Kidney capillary endothelial cell (primary cell): ENCODE data around the gene UQCC5.
"Not testable (repeated sequence)": the region's sequence is repeated elsewhere in the genome, so short reads cannot be mapped to it uniquely, and the experiment has no call there.

Source experiments
- DNase-seq: peaks from one replicate; pipeline ENCODE4 v3.0.0-alpha.2; 2018; ENCODE audit warnings: low spot score

The UQCC5 gene

GRCh38 chr3:52523386-52524257 is 12.8 kb upstream of the UQCC5 start:
- no peak for DNase-seq

DNA sequence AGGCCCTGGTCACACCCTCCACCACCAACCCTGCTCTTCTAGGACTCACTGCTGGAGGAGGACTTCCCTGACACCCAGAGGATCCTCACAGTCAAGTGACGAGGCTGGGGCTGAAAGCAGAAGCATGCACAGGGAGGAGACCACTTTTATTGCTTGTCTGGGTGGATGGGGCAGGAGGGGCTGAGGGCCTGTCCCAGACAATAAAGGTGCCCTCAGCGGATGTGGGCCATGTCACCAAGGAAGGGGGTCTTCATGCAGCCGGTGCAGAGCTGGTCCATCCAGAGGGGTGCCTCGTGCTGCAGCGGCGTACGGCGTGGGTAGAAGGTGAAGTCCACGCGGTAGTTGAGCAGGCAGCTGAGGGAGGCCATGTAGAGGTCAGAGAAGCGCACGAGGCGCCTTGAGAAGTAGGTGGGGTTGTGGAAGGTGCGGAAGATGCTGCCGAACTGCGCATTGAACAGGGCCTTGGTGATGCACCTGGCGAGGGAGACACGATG is 12.1 kb upstream of the UQCC5 start:
- DNase-seq = no peak

DNA sequence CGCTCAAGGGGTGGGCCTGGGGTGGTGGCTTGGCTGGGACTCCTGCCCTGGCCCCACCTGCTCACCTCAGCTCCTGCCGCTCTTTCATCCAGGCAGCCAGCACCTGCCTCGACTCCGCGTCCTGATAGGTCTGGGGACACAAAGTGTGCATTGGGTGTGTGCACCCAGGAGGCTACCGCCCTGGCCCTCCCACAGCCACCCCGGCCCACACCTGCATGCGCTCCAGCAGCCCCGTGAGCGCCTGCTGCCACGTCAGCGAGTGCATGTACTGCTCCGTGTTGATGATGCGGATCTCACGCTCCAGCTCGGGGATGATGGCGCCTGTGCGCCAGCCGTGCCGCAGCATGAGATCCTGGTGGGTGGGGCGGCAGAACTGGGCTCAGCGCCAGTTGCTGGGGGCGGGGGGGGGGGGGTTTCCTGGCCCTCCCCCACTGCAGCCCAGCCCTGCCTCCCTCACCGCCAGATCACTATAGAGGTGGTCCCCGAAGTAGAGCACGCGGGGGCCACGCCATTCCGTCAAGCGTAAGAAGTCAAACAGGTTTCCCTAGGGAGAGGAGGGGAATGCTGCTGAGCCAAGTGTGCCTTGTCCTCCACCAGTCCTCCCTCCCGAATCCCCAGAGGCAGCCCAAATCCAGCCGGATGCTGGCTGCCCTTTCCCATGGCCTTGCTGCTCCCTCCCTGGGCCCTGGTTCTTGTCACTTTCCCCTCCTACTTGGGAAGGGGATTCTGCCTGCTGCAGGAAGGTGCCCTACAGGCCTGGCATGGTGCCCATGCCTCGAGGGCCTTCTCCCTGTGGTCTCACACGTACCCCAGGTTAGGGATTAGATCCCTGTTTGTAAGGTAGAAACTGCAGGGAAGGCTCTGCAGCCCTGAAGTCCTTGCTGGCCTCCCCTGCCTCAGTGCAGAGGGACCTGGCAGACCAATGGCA is 11.4 kb upstream of the UQCC5 start:
- peak; percentile 43 for DNase-seq

GRCh38 chr3:52525680-52526561 is 10.5 kb upstream of the UQCC5 start:
- DNase-seq = no peak

DNA sequence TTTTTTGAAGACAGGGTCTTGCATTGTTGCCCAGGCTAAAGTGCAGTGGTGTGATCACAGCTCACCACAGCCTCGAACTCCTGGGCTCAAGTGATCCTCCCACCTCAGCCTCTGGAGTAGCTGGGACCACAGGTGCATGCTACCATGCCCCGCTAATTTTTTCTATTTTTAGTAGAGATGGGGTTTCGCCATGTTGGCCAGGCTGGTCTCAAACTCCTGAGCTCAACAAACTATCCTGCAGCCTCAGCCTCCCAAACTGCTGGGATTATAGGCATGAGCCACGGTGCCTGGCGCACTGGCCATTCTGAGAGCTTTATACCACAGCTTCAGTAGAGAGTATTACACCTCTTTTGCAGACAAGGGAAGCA is 9.8 kb upstream of the UQCC5 start:
- not testable (repeated sequence) for DNase-seq

DNA sequence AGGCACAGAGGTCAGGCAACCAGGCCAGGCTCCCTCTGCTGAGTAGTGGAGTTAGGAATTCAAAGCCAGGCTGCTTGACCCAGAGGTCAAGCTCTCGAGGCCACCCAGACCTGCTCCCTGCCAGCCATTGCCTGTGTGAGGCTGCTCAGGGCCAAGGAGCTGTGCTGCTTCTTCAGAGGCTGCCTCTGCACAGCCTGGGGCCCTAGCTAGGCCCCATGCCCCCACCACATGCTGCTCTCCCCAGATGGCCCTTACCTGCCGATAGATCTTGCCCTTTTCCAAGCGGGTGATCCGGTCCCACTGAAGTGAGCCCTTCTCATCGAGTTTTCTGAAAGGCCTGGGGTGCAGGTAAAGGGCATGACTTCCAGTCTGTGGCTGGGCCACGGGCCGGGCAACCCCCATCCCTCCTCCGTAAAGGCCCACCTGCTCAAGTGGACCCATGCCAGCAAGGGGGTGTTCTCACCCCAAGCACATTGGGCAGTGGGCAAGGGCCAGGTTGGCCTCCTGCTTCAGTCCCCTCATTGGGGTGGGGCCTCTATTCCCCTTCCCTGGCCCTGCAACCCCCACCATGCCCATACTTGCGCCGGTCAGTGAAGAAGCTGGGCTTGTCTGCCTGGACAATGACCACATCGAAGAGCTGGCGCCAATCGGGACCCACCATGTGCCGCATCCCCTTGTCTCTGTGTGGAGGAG is 9.2 kb upstream of the UQCC5 start:
- DNase-seq = no peak

GRCh38 chr3:52527732-52528585 is 8.4 kb upstream of the UQCC5 start:
- DNase-seq = no peak

GRCh38 chr3:52528586-52529375 is 7.6 kb upstream of the UQCC5 start:
- DNase-seq = no peak

DNA sequence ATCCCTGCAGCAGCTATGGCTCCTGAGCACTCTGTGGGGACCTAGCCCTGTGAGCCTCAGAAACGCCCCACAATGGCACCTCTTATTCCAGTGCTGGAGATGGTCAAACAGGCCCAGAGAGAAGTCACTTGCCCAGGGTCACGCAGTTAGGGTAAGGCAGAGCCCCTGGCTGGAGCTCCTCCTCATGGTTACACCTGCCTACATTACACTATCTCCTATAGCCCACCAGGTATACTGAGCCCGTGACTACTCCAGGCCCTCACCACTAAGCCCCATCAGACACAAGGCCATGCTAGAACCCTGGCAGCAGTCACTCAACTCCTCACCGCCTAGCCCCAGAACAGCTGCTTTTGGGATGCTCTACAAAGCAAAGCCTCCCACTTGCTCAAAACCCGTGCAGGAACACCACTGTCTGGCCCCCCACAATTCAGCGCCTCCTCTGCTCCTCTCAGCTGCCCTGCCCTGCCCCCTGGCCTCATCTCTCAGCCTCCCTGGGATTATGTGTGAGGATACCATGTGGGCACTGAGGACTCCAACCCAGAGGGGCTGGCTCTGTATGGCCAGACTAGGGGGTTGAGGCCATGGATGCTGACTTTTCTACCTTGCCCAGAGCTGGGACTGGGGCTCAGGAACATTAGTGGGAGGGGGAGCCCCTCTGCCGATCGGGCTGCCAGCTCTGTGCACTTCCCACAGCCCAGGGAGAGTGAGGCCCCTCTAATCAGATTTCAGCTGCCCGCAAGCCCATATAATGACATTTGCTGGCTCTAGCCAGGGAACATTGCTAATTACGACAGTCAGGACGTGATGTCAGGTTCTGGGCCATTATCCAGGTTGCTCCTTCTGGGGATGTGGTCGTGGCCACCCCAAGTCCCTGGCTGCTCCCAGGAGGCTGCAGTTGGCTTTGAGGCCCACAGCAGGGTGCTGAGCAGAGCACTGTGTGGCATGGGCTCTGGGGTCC is 6.8 kb upstream of the UQCC5 start:
- DNase-seq = no peak

DNA sequence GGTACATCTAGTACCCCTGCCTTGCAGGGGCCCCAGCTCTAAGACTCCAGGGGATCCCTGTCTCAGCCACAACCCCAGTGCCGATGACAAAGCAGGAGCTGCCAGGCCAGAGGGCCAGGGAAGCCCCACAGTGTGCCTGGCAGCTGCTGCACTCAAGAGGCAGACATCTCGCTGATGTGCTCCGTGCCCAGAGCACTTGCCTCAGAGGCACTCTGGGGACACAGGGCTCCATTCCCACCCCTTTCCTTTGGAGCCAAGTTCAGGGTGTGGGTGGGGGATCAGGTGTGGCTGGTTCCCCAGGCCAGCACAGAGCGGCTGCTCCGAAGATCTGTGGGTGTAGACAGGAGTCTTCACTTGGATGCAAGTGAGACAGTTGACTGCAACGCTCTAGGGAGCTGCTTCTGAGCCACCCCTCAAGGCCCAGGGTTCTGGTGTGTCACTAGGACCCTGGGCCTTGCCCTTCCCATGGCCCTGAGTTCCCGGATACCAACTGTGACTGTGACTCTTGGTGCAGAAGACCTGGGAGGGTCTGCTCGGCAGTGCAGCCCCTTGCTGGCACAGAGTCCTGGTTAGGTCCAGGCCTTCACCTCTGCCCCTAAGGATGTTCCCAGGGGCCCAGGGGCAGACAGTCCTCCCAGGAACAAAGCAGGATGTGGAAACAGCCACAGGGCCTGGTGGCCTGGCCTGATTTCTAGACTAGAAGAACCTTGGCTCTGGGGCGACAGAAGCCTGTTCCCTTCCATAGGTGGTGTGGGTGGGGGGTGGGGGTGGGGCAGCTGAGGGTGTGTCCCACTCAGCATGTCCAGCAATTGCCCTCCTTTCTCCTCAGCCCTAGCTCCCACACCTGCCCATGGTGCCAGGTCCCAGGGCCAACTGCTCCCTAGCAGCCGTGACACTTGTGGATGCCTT is 5.2 kb upstream of the UQCC5 start:
- DNase-seq = no peak

DNA sequence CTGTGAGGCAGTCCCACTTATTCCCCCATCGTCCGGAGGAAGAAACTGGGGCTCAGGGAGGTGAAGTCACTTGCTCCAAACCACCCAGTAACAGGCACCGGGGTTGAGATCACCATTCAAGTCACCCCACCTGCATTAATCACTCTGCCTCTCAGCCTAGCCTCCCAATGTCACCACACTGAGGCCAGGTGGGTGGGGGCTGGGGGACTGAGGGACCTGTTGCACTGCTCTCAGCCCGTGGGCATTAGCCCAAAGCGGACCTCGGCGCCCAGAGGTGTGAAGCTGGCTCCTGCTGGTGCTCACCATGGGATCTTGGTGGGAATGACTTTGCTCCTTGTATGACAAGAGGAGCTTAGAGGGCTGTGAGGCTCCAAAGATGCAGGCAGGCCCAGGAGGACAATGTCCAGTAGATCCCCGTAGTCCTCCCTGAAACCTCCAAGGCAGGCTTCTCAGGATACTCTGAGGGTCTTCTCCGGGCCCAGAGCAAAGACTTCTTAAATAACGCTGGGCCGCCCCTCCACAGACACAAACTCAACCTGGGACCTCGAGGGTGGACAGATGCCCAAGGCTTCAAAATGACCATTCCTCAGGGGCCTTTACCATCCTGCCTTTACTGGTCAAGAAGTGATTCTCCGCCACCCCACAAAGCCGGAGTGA is 4.4 kb upstream of the UQCC5 start:
- DNase-seq = no peak

DNA sequence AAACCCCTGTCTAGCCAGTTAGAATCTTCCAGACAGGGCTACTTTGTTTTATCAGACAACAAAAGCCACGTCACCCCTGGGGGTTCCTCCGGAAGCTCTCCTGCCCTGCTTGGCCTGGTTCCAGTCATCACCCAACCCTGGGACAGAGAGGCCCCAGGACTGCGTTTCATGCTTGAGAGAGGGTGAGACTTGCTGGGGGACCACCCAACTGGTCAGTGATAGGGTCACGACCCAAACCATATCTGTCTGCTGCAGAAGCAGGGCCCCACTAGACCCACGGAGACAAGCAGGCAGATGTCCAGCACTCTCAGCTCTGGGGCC is 3.9 kb upstream of the UQCC5 start:
- DNase-seq = peak; percentile 94

- no peak for DNase-seq
These were observed 3.4 kb upstream of the UQCC5 start for GRCh38 chr3:52532838-52533622.

DNA sequence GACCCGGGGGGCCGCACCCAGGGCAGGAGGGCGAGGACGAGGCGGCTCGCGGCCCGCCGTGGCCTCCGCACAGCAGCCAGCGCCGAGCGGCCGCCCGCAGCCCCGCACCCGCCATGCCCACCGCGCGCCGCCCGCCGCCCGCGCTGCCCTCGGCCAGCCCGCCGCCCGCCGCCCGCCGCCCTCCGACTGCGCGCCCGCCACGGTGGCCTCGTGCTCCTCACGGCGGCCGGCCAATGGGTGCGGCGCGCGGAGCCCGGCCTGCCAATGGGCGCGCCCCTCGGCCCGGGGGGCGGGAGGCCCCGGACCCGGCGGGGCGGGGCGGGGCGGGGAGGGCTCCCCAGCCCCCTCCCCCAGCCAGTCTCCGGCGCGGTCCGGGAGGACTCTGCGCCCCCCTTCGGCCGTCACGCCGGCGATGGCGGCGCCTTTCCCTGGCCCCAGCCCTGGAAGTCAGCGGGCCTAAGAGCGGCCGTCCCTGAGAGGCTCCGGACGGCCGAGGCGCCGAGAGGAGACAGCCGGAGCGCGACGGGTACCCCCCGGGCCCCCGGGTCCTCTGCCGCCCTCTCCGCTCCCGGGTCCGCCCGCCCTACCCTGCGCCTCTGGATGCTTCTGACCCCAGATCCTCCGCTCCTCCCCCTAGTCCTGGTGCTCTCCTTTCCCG is 2.7 kb upstream of the UQCC5 start, which contains the start of gene NT5DC2:
Gene NT5DC2 (minus strand): TSS at position 235 of the 658 bp plus-strand sequence. CDS start 120 bp downstream, at position 115.
- peak; percentile 68 for DNase-seq
